SH-SY5Y (cell line): Measurements from ENCODE around the gene ADORA1.

ENCODE experiments used
- GATA2 ChIP-seq: IDR thresholded peaks from 2 replicates; pipeline ENCODE4 v1.6.1; 2011; ENCODE audit warnings: mild to moderate bottlenecking, low read depth, low read length
- GATA3 ChIP-seq: IDR thresholded peaks from 2 replicates; pipeline ENCODE4 v1.6.1; 2011; ENCODE audit warnings: low read depth, mild to moderate bottlenecking, low read length, moderate library complexity

- TF ChIP-seq GATA2 (no peak), GATA3 (no peak)
Observed at GRCh38 chr1:203130358-203130985, 2.9 kb downstream of the ADORA1 start.
